ENCODE measurements around the gene CLCC1.
"Not testable (repeated sequence)": the region's sequence is repeated elsewhere in the genome, so short reads cannot be mapped to it uniquely, and the experiment has no call there.

Gene CLCC1

DNA sequence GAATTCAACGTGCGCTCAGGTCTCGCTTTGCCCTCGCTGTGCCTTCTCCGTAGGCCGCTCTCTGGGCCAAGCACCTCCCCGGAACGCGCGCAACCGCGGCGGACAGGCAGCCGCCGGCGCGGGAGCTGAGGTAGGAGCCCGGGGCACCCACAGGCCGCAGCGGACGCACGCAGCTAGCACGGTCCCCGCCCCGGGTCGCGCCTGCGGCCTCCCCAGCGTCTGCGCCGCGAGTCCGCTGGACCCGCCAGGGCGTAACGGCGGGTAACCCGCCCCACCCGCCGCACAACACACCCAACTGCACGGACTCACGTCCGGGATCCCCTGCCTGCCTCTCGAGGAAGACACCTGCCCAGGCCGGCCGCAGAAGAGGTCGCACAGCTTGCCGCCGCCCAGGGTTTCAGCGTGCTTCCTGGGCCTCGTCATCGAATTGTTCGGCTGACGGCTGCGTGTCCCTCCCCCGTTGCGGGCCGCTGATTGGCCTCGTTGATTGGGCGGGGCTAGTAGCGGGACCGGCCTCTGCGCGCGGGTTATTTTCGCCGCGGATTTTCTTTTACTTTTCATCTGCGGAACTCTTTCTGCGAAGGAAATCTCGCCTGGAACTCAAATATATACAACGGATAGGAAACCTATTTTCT is at the start of gene CLCC1:
TSS of gene CLCC1 (minus strand) at position 433 of the 635 bp plus-strand sequence. CDS start 13,047 bp downstream, outside the sequence.
- peak; percentile 68 to 83 (median 77) for DNase-seq (ENCODE audit: low read depth in 2 of 3, low spot score in 2 of 3)

DNA sequence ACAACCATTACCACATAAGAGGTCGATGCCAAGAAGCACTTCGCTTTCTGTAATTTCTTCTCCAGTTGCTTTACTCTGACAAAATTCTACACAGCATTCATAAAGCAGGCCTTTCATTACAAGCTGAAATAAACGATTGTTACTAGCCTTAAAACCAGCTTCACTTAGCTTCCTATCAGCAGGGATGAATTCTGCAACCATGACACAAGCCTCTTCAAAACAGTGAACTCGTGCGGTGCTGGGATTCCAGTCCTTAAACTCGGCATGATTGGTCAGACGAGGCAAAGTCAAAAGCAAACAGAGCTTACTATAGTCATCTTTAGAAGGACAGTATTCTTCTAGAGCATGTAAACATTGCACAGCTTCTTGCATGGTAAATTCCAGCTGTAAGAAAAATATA is 48.1 kb upstream of the CLCC1 start:
- no peak for DNase-seq (ENCODE audit: low read depth in 2 of 3, low spot score in 2 of 3)

- DNase-seq (ENCODE audit: low read depth in 2 of 3, low spot score in 2 of 3): not testable (repeated sequence)
Observed at GRCh38 chr1:108996622-108997021, 33.3 kb upstream of the CLCC1 start.

- no peak for DNase-seq (ENCODE audit: low read depth in 2 of 3, low spot score in 2 of 3)
Observed at GRCh38 chr1:108983114-108983513, 19.8 kb upstream of the CLCC1 start.

DNA sequence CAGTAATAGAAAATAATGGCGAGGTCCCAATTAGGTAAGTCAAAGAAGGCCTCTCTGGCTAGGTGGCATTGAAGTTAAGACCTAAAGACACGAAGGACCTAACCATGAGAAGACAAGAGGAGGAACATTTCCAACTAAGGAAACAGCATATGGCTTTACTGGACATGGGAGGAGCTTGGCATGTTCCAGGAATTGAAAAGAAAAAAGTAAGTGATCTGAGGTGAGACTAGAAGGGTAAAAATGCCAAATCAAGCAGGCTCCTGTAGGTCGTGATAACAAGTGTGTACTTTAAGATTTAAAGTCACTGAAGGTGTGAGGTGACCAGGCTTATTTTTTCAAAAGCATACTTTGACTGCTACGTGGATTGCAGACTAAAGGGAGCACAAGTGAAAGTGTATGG is 13.4 kb upstream of the CLCC1 start:
- DNase-seq (ENCODE audit: low read depth in 2 of 3, low spot score in 2 of 3): no peak

- no peak for DNase-seq (ENCODE audit: low read depth in 2 of 3, low spot score in 2 of 3)
Observed at GRCh38 chr1:108972951-108973350, 9.7 kb upstream of the CLCC1 start.

GRCh38 chr1:108969346-108969745 is 6.1 kb upstream of the CLCC1 start:
- DNase-seq (ENCODE audit: low read depth in 2 of 3, low spot score in 2 of 3): no peak

- no peak for DNase-seq (ENCODE audit: low read depth in 2 of 3, low spot score in 2 of 3)
Observed at GRCh38 chr1:108962681-108963051, 618 bp downstream of the CLCC1 start.

- no peak for DNase-seq (ENCODE audit: low read depth in 2 of 3, low spot score in 2 of 3)
Observed at GRCh38 chr1:108961752-108962486, 1.4 kb downstream of the CLCC1 start.

DNA sequence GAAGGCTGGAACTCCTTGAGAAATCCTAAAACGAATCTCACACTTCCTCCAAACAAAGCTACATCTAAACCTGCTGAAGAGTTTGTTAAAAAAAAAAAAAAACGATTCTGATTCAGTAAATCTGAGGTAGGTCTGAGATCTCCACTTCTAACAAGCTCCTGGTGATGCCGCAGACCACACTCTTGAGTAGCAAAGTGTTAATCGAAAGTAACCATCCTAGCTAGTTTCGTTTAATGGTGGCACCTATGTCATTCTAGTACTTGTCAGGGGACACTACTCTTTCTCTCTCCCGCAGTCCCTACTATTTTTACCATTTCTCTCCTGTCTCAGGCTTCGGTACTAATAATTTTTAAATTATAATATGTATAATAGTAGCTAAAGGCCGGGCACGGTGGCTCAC is 2.1 kb downstream of the CLCC1 start:
- no peak for DNase-seq (ENCODE audit: low read depth in 2 of 3, low spot score in 2 of 3)

DNA sequence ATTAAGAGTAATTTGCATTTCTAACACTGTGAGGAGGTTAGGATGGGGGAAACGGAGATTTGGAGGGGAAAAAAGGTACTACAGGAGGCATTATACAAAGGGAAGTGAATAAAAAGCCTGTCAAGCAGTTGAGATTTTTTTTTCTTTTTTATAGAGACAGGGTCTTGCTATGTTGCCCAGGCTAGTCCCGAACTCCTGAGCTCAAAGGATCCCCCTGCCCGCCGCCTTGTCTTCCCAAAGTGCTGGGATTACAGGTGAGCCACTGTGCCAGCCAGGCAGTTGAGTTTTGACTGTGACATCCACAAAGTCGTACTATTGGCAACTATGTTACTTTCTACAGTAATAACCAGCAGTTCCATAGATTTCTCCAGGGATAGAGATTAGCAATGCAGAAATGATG is 2.6 kb downstream of the CLCC1 start:
- no peak for DNase-seq (ENCODE audit: low read depth in 2 of 3, low spot score in 2 of 3)

DNA sequence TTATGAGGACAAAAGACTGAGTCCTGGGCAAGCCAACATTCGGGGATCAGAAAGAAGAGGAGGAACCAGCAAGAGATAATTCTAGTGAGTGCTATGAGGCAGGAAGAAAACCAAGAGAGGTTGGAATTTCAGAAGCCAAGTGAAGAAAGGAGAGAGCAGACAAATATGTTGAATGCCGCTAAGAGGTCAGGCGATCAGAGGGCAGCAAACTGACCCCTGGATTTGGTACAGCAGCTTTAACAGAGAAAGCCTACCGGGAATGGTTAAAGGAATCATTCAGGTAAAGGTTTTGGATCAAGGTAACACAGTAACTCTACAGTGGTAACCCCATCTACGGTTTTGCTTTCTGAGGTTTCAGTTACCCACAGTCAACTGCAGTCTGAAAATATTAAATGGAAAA is 5.4 kb downstream of the CLCC1 start:
- DNase-seq (ENCODE audit: low read depth in 2 of 3, low spot score in 2 of 3): no peak

GRCh38 chr1:108955881-108956280 is 7.4 kb downstream of the CLCC1 start:
- DNase-seq (ENCODE audit: low read depth in 2 of 3, low spot score in 2 of 3): no peak

DNA sequence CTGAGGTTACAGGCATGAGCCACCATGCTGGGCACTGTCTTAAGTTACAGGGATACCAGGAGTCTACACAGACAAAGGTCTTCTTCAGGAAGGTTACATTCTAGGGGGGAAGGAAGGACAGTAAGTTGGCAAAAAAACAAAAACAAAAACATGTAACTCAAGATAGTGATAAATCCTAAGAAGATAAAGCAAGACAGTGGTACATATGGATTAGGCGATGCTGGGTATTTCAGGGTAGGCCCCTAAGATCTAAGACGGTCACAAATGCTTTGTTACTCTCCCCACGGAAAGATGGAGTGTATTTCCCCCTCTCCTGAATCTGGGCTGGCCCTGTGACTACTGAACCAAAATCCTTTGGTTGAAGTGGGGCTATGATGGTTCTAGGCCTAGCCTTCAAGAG is 8.2 kb downstream of the CLCC1 start:
- DNase-seq (ENCODE audit: low read depth in 2 of 3, low spot score in 2 of 3): no peak

GRCh38 chr1:108953452-108953851 is 9.8 kb downstream of the CLCC1 start:
- no peak for DNase-seq (ENCODE audit: low read depth in 2 of 3, low spot score in 2 of 3)

DNA sequence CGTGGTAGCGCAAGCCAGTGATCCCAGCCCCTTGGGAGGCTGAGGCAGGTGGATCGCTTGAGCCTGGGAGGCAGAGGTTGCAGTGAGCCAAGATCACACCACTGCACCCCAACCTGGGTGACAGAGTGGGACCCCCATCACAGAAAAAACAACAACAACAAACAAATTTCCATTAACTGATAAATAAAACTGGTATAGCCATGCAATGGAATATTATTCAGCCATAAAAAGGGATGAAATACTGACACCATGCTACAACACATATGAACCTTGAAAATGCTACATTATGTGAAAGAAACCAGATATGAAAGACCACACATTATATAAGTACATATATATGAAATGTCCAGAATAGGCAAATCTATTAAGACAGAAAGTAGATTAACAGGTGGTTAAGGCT is 12.0 kb downstream of the CLCC1 start:
- no peak for DNase-seq (ENCODE audit: low read depth in 2 of 3, low spot score in 2 of 3)

DNA sequence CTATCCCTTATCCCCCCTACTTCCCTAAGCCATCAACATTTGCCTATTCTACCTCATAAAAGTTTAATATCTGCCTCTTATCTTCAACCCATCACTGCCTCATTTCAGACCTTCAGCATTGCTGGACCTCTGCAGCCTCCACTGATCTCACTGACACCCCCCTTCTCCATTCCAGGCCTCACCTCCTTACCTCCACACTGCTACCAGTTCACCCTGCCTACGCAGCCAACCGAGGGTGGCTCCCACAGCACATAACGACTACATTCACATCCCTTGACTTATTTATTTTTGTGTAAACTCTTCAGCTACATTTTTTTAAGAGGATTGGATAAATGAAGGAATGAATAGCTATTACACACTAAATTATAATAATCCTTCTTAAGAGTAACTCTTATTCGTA is 14.2 kb downstream of the CLCC1 start:
- DNase-seq (ENCODE audit: low read depth in 2 of 3, low spot score in 2 of 3): no peak

GRCh38 chr1:108947871-108948525 is 15.3 kb downstream of the CLCC1 start:
- DNase-seq (ENCODE audit: low read depth in 2 of 3, low spot score in 2 of 3): no peak

GRCh38 chr1:108936170-108936569 is 27.1 kb downstream of the CLCC1 start:
- no peak for DNase-seq (ENCODE audit: low read depth in 2 of 3, low spot score in 2 of 3)

DNA sequence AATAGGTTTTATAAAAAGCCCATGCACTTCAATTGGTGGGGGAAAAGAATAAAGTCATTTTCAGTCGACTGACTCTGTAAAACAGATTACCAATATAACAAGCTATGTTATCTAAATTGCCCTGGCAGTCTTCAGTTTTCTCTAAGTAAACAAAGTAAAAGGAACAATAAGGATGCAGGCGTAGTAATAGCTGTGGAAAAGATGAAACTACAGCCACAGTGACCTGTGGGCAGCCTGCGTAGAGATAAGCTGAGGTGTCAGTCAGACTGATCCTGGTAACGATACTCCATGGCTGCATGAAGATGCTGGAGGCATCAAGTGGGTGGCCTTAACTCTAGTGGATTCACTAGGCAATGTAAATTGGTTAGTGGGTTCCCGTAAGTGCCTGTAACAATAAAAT is 29.3 kb downstream of the CLCC1 start:
- no peak for DNase-seq (ENCODE audit: low read depth in 2 of 3, low spot score in 2 of 3)

DNA sequence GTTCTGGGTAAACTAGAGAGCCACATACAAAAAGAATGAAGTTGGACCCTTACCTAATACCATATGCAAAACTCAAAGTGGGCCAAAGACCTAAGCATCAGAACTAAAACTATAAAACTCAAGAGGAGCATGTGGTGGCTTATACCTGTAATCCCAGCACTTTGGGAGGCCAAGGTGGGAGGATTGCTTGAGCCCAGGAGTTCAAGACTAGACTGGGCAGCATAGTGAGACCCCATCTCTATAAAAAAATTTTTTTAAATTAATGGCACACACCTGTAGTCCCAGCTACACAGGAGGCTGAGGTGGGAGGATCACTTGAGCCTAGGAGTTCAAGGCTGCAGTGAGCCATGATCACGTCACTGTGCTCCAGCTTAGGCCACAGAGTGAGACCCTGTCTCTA is 35.7 kb downstream of the CLCC1 start:
- DNase-seq (ENCODE audit: low read depth in 2 of 3, low spot score in 2 of 3): not testable (repeated sequence)

GRCh38 chr1:108925920-108926319 is 37.4 kb downstream of the CLCC1 start:
- no peak for DNase-seq (ENCODE audit: low read depth in 2 of 3, low spot score in 2 of 3)
